Rectal smooth muscle tissue (tissue), 1 donor: Measurements from ENCODE around the gene ARHGEF4.
A peak's percentile ranks its signal among the peaks of the same experiment; 100 is the strongest.

Source experiments
- H3K27ac ChIP-seq: one replicate; pipeline ENCODE4 v1.7.0; 2013; ENCODE audit warnings: low read depth, low read length, inconsistent platforms
- H3K27me3 ChIP-seq: one replicate; pipeline ENCODE4 v1.7.0; 2013; ENCODE audit warnings: low read length; ENCODE audit not compliant: control insufficient read depth, insufficient read depth
- H3K36me3 ChIP-seq: one replicate; pipeline ENCODE4 v1.7.0; 2013; ENCODE audit warnings: low read length; ENCODE audit not compliant: control insufficient read depth, insufficient read depth
- H3K4me1 ChIP-seq: one replicate; pipeline ENCODE4 v1.7.0; 2013; ENCODE audit warnings: low read length; ENCODE audit not compliant: control insufficient read depth, insufficient read depth
- H3K4me3 ChIP-seq: one replicate; pipeline ENCODE4 v1.7.0; 2013; ENCODE audit warnings: low read length
- H3K9ac ChIP-seq: one replicate; pipeline ENCODE4 v1.7.0; 2013; ENCODE audit warnings: low read length

The ARHGEF4 gene

GRCh38 chr2:131043199-131044074, 206.7 kb downstream of the ARHGEF4 start:
- peaks cover 7% of the 10 kb centered on the region for H3K36me3 ChIP-seq
- H3K4me1 ChIP-seq = peaks cover 3% of the 10 kb centered on the region
- no peak overlapping the region for H3K4me3 ChIP-seq
- H3K9ac ChIP-seq = no peak overlapping the region
- peaks cover 4% of the 10 kb centered on the region for H3K27me3 ChIP-seq
- H3K27ac ChIP-seq = no peak overlapping the region

DNA sequence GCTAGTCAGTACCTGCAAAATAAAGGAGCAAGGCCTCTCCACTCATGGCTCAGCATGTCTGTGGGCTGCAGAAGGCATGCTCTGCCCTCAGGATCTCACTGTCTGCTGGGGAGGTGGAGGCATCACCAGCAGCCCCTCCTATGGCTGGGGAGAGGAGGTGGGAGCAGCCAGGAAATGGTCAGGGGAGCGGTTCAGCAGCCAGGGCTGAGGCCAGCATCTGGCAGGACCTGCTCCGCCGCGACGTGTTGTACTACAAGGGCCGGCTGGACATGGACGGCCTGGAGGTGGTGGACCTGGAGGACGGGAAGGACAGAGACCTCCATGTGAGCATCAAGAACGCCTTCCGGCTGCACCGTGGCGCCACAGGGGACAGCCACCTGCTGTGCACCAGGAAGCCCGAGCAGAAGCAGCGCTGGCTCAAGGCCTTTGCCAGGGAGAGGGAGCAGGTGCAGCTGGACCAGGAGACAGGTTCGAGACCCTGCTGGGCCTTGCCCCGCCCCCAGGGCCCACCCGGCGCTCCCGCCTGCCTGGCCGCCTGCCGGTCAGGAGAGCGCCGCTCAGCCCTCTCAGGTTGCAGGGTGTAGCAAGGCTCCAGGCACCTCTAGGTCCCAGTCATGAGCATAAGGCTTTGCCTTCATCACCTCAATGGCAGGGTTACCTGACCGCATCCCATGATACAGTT, 207.5 kb downstream of the ARHGEF4 start:
- Histone ChIP-seq H3K36me3 (peaks cover 11% of the 10 kb centered on the region), H3K27ac (no peak overlapping the region), H3K9ac (peak overlapping the region; percentile 17), H3K27me3 (peaks cover 4% of the 10 kb centered on the region), H3K4me1 (peaks cover 3% of the 10 kb centered on the region), H3K4me3 (no peak overlapping the region)

GRCh38 chr2:131044757-131045150, 208.0 kb downstream of the ARHGEF4 start:
- H3K9ac ChIP-seq = peak overlapping the region; percentile 17
- peaks cover 14% of the 10 kb centered on the region for H3K36me3 ChIP-seq
- no peak overlapping the region for H3K27ac ChIP-seq
- H3K27me3 ChIP-seq = peaks cover 4% of the 10 kb centered on the region
- H3K4me3 ChIP-seq = no peak overlapping the region
- peaks cover 3% of the 10 kb centered on the region for H3K4me1 ChIP-seq

GRCh38 chr2:131045286-131046027, 208.7 kb downstream of the ARHGEF4 start:
- peaks cover 3% of the 10 kb centered on the region for H3K4me1 ChIP-seq
- peaks cover 21% of the 10 kb centered on the region for H3K36me3 ChIP-seq
- H3K27ac ChIP-seq = no peak overlapping the region
- no peak overlapping the region for H3K4me3 ChIP-seq
- no peaks in the 10 kb centered on the region for H3K27me3 ChIP-seq
- H3K9ac ChIP-seq = no peak overlapping the region

DNA sequence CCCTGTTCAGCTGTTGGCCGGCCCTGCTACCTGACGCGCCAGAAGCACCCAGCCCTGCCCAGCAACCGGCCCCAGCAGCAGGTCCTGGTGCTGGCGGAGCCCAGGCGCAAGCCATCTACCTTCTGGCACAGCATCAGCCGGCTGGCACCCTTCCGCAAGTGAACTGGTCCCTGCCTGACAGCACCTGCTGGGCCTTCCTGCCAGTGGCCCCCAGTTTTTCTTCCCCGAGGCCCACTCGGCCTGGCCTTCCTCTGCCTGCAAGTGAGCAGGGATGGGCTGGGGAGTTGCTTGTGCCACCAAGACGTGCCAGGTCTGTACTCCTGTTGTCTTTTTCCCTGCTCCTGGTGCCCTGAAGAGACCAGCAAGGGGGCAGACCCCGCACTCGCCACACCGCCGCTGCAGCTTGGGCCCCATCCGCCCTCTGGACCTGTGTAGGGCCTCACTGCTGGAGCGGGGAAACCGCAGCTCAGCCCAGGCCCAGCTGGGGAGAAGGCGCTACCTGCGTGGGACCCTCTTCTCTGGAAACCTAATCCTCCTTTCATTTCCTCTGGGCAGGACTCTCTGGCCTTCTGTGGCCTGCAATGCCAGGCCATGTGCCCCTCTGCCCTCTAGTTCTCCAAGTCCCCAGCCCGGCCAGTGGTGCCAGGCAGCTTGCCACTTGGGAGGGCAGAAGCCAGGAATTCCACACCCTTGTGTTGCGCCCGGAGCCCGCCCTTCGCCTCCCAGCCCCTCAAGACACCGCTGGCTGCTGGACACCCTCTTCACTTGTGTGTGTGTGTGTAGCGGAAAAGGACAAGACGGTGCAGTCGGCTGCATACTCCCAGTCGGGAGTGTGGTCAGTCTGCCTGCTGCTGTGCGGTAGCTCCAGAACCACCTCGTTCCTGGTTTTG, 209.6 kb downstream of the ARHGEF4 start:
- H3K4me1 ChIP-seq = peaks cover 2% of the 10 kb centered on the region
- H3K4me3 ChIP-seq = no peak overlapping the region
- no peak overlapping the region for H3K27ac ChIP-seq
- no peaks in the 10 kb centered on the region for H3K27me3 ChIP-seq
- H3K9ac ChIP-seq = no peak overlapping the region
- H3K36me3 ChIP-seq = peaks cover 25% of the 10 kb centered on the region

GRCh38 chr2:131046918-131047652, 210.4 kb downstream of the ARHGEF4 start:
- Histone ChIP-seq H3K27me3 (no peaks in the 10 kb centered on the region), H3K27ac (no peak overlapping the region), H3K4me1 (no peaks in the 10 kb centered on the region), H3K36me3 (peaks cover 29% of the 10 kb centered on the region), H3K9ac (no peak overlapping the region), H3K4me3 (no peak overlapping the region)

- Histone ChIP-seq H3K9ac (no peak overlapping the region), H3K36me3 (peaks cover 39% of the 10 kb centered on the region), H3K27me3 (no peaks in the 10 kb centered on the region), H3K4me1 (no peaks in the 10 kb centered on the region), H3K27ac (no peak overlapping the region), H3K4me3 (no peak overlapping the region)
Measured at GRCh38 chr2:131047920-131048560, 211.3 kb downstream of the ARHGEF4 start.

GRCh38 chr2:131048641-131049040, 211.9 kb downstream of the ARHGEF4 start:
- H3K9ac ChIP-seq = no peak overlapping the region
- no peaks in the 10 kb centered on the region for H3K27me3 ChIP-seq
- H3K4me3 ChIP-seq = no peak overlapping the region
- no peaks in the 10 kb centered on the region for H3K4me1 ChIP-seq
- no peak overlapping the region for H3K27ac ChIP-seq
- peaks cover 42% of the 10 kb centered on the region for H3K36me3 ChIP-seq

- Histone ChIP-seq H3K4me3 (no peak overlapping the region), H3K27ac (no peak overlapping the region), H3K27me3 (no peaks in the 10 kb centered on the region), H3K36me3 (peaks cover 44% of the 10 kb centered on the region), H3K4me1 (no peaks in the 10 kb centered on the region), H3K9ac (no peak overlapping the region)
Measured at GRCh38 chr2:131049150-131049718, 212.5 kb downstream of the ARHGEF4 start.

DNA sequence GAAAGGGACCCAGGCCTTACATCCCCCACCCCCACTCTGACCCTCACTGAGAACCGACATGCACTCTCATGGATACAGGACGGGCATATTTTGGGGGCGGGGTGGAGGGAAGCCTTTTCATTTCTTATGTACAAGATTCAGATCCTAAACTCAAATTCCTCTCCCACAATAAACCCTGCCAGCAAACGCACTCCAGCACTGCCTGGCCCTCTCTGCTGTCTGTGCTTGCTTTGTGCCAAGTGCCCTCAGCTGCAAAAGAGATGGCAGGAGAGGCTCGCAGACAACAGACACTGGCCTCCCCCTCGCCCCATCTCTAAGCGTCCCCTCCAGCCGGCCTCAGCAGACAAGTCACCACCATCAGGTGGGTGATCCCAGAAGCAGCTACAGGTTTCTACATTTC, 214.2 kb downstream of the ARHGEF4 start:
- Histone ChIP-seq H3K4me1 (peaks cover 2% of the 10 kb centered on the region), H3K27me3 (no peaks in the 10 kb centered on the region), H3K27ac (no peak overlapping the region), H3K36me3 (peaks cover 56% of the 10 kb centered on the region), H3K9ac (no peak overlapping the region), H3K4me3 (no peak overlapping the region)
